Activated T-helper 9 cell treated with anti-CD3 and anti-CD28 coated beads, Interleukin-2, amount 50 U/mL, for 16 hours (primary cell): ENCODE results near the gene DSCAML1.

Source experiments
- DNase-seq: peaks from one replicate; pipeline ENCODE4 v3.0.0-alpha.2; 2020; ENCODE audit warnings: low read depth

DSCAML1 gene

DNA sequence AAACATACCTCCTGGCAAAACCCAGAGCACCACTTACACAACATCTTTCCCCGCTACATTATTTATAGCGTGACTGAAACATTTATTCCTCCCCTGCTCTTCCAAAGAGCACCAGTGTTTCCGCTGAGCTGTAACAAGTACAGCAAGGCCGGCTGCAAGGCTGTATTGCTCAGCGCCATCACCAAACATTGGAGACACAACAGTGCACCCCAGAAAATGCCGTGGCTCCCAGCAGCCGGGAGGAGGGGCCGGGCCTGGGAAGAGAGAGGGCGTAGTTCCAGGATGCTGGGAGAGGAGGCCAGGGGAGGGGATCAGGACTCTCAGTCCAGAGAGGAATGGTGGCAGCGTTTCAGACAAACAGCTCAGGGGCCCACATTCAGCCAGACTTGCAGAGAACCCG, 133.2 kb downstream of the DSCAML1 start:
- no peak for DNase-seq

- DNase-seq = no peak
Measured at GRCh38 chr11:117663414-117663813, 133.6 kb downstream of the DSCAML1 start.

GRCh38 chr11:117662671-117663269, 134.2 kb downstream of the DSCAML1 start:
- DNase-seq = no peak

DNA sequence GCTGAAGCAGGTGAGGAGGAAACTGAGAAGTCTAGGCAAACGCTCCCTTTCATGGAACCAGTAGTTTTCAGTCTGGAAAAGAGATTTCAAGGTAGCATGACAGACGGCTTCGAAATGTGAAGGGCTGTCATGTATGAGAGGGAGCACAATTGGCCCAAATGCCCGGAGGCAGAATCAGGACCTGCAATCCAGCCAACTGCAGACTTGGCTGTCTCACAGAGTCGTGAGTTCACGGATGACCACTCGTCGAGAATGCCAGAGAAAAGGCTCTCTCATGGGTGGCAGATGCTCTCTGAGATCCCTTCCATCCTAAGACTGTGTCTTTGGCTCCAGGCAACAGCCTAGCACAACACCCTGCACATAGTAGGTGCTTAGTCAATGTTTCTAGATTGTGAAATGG, 134.8 kb downstream of the DSCAML1 start:
- DNase-seq = no peak

DNA sequence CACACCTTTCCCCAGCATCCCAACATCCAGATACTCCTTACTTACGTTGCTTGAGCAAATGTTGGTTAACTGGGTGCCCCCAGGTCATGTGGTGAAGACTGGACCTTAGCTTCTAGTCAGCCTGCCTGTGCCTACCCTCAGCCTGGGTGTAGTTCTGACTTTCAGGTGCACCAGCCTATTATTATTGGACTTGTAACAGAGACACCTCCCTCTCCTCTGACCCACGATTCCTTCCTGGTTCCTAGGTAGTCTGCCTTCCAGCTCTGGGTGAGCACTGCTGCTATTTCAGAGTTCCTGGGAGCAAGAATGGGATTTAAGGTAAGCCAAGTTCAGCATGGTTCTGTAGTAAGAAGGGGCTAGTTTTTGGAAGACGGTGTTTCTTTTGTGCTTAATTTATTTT, 138.2 kb downstream of the DSCAML1 start:
- DNase-seq = no peak

- no peak for DNase-seq
Measured at GRCh38 chr11:117657794-117658193, 139.2 kb downstream of the DSCAML1 start.

DNA sequence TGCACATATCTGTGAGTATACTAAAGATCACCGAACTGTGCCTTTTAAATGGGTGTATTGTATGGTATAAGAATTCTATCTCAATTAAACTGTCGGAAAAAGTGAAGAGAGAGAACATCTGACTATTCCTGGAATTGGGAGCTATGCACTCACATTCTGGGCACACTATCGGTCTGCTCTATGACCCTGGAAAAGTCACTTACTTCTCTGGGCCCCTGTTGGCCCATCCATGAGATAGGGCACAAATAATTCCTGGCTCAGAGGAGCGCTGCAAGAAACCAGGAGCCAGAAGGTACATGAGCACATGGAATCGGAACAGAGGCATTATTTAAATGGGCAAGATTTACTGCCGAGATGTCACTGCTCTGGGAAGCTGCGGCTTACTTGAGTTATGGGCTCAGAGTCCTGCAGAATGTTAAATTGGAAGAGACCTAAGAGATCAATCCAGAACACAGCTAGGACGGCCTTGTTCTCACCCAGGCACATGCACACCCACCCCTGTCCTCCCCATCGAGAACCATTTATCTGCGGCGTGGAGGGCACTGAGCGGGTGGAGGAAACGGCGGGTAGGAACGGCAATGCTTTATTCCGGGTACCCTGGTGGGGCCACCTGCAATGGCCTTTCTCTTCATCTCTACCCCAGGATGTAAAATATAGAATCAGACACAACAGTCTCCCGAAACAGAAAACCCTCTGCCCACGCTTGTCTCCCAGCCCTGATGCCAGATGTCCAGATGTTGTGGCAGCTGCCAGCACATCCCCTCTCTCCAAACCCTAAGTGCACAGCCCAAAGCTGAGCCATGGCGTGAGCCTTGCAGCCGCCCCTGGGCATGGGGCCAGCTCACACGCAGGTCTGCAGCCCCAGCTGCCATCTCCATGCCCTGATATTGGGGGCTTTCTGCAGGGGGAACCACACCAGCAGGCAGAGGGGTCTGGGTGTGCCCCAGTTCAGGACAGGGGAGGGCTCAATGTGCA, 142.4 kb downstream of the DSCAML1 start:
- no peak for DNase-seq

DNA sequence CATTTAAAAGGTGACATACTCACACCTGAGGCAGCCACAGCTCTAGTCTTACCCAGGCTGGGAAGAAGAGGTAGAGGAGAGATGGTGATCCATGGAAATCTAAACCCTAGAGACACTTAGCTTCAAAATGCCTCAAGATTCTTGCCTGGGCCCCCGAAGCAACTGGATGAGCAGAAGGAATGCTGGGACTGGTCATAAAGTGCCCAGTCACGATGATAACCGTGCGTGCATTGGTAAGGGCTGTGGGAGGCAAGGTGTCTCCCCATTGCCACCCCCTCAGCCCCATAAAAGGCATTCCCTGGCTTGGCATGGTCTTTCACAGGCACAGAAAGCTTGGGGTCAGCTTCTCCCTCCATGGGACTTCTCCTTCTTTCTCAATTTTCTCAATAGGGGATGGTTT, 144.5 kb downstream of the DSCAML1 start:
- DNase-seq = no peak

DNA sequence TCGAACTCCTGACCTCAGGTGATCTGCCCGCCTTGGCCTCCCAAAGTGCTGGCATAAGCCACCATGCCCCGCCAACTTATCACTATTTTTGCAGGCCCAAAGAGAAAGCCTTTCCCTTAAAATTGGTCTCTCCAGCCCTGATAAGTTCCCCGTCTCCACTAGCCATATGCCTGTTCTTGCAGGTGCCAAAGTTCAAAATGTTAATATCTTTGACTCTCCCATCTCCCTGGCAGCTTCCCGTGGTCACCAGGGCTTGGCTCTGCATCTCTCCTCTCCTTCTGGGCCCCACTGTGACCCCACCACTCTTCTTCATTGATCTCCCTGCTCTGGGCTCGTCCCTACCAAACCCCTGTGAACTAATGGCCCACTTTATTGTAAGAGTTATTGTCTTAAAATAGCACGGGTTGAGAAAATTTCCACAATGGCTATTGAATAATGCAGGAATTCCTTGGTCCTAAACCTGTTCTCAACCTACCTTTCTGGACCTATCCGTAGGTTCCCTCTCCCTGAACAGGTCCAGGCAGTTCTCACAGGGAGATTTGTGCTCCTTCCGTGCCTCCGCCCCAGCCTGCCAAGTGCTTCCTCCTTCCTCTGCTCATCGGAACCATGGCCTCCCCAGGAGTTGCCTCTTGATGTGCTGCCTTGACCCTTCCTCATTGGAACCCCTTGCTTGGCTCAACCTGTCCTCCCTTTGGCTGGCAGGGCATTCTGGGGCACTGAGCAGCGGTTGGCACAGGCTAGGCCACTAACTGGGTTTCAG, 147.5 kb downstream of the DSCAML1 start:
- DNase-seq = no peak

DNA sequence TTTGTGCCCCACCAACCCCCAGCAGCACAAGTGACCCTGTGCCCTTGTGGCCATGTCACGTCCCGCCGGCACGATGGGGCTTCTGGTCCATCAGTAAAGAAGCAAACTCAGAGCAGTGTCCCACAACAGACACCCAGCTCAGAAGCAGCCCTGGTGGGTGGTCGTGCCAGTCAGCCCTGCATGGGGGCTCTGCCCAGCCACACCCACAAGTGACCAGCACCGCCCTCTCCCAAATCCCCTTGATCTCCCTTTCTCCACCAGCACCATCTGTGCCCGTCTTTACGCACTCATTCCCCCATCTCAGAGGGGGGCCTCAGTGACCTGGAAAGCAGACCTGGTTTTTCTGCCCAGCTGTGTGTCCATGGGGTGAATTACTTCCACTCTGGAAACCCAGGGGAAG, 149.1 kb downstream of the DSCAML1 start:
- DNase-seq = no peak

DNA sequence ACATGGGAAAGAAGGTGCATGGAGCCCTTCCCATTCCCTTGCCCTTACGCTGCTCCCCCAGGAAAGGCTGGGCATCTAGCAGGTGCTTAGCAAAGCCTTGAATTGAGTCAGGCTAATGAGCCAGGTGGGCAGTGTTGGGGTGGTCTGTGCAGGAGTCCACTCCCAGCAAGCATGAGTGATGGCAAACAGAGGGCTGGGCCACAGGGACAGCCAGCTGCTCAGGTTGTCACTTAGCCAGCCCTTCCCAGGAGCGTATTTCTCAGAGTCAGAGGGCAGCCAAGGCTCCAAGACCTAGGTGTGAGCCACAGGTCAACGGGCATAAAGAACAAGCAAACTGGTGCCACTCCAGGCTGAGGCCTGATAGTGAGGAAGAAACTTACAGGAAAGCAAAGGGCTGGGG, 149.8 kb downstream of the DSCAML1 start:
- DNase-seq = no peak

DNA sequence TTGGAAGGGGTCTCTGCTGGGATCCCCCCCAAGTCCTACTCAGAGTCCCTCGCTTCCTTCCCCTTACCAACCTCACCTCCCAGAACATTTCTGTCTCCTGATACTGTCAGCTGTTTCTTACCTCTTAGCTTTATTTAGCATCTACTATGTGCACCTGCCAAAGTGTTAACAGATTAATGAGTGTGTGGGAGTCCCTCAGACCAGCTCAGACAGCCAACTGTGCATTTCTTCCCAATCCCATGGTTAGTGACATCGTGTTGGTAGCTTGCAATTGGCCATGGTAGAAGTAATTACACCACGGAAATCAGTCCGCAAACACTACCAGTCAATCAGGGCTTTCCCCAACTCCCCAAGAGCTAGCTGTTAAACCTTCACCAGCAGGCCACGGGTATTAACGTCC, 150.6 kb downstream of the DSCAML1 start:
- no peak for DNase-seq

- no peak for DNase-seq
Measured at GRCh38 chr11:117644403-117645155, 152.4 kb downstream of the DSCAML1 start.

DNA sequence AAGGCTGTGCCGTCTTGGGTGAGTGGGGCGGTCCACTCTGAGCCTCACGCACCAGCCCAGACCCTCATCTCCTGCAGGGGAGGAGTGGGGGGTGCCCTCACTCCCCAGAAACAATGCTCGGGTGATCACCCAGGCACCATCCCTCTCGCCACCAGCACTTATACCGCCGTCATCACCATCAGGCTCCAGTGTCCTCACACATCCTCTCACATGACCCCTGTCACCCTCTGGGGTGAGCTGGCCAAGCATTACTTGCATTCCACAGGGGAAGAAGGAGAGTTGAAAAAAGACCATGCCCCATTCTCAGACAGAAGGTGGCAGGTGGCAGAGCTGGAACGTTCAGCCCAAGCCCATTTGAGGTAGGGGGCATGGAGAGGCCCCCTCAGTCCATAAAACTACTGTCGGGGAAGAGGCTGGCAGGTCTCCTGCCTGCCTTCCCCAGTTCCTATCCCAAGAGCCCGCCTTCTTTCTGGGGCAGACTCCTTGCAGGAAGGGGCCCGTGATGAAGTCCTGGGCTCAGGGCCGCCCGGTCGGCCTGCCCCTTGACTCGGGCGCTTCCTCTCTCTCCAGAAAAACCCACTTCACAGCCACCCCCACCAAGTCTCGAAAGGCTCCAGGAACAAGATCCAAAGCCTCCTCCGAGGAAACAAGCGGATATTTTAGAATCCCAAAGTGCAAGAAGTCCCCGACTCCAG, 153.3 kb downstream of the DSCAML1 start:
- DNase-seq = no peak

- DNase-seq = no peak
Measured at GRCh38 chr11:117642835-117643234, 154.2 kb downstream of the DSCAML1 start.

DNA sequence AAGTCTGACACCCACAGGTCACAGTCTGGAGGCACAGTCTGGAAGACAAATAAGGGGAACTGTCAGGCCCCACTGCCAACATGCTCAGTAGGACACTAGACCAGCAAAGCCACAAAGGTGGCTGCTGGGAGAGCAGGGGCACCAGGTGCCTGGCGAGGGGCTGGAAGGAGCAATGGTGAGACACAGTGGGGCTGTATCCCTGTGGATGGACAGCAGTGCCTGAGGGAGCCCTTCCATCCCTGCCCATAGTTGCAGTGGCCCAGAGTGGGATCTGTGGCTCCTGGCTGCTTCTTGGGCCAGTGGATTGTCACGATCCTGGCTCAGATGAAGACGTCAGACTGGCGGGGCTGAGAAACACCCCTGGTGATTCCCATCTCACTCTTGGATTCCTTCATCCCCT, 154.6 kb downstream of the DSCAML1 start:
- no peak for DNase-seq

GRCh38 chr11:117641008-117641915, 155.8 kb downstream of the DSCAML1 start:
- DNase-seq = no peak

DNA sequence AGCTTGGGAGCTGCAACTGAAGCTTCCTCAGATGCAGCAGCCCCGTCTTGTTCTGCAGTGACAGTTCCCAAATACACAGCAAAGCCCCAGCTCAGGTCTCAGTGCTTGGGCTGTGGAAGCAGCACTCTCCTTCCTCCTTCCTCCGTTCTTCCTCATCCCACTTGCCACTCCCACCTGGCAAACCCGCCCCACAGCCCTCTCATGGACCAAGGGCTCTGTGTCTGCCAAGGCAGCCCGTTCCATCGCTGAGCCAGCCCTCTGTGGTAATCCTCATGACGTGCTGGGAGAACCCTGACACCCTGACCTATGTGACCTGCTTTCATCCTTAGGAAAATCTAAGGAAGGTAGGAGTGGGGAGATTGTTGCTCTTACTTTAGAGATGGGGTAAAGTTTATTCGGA, 157.0 kb downstream of the DSCAML1 start:
- no peak for DNase-seq

GRCh38 chr11:117639601-117640000, 157.4 kb downstream of the DSCAML1 start:
- no peak for DNase-seq

- no peak for DNase-seq
Measured at GRCh38 chr11:117638911-117639543, 158.0 kb downstream of the DSCAML1 start.
